IPS-18a (cell line): Measurements from ENCODE around the gene CYSLTR1.
"Not testable (repeated sequence)": the region's sequence is repeated elsewhere in the genome, so short reads cannot be mapped to it uniquely, and the experiment has no call there.

ENCODE experiments used
- H3K27ac ChIP-seq: one replicate; pipeline ENCODE4 v1.5.1; 2013; ENCODE audit warnings: low read length
- H3K27me3 ChIP-seq: one replicate; pipeline ENCODE4 v1.6.1; 2013; ENCODE audit warnings: mild to moderate bottlenecking, low read length; ENCODE audit not compliant: control insufficient read depth, insufficient read depth
- H3K36me3 ChIP-seq: one replicate; pipeline ENCODE4 v1.6.1; 2013; ENCODE audit warnings: low read depth, low read length; ENCODE audit not compliant: control insufficient read depth
- H3K4me1 ChIP-seq: one replicate; pipeline ENCODE4 v1.6.1; 2013; ENCODE audit warnings: low read depth, low read length; ENCODE audit not compliant: control insufficient read depth
- H3K4me3 ChIP-seq: one replicate; pipeline ENCODE4 v1.5.1; 2013; ENCODE audit warnings: low read length
- H3K9ac ChIP-seq: one replicate; pipeline ENCODE4 v1.6.1; 2013; ENCODE audit warnings: mild to moderate bottlenecking, low read length, moderate library complexity
- H3K9me3 ChIP-seq: one replicate; pipeline ENCODE4 v1.6.1; 2013; ENCODE audit warnings: low read depth, low read length; ENCODE audit not compliant: control insufficient read depth

Gene CYSLTR1

DNA sequence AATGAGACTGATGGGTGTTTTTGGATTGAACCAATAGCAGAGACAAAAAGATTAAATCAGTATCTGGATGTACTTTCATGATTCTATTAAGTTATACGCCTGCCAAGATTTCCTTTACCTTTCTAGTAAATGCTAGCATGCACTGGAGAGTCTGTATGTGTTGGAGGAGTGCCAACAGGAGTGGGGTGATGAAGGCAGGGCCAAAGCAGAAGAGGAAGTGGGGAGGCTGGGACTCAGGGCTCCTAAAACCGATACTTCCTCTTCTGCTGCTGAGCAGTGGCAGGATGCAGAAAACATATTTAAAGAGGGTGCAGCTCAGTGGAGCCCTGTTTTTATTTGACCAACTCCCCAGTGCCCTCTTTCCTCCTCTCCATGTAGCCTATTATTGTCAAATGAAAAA is 5.6 kb downstream of the CYSLTR1 start:
- H3K27ac ChIP-seq = no peak overlapping the region
- H3K4me1 ChIP-seq = peaks cover under 1% of the 10 kb centered on the region
- no peak overlapping the region for H3K4me3 ChIP-seq
- H3K36me3 ChIP-seq = no peaks in the 10 kb centered on the region
- no peak overlapping the region for H3K9ac ChIP-seq
- peaks cover 4% of the 10 kb centered on the region for H3K9me3 ChIP-seq
- H3K27me3 ChIP-seq = no peaks in the 10 kb centered on the region

DNA sequence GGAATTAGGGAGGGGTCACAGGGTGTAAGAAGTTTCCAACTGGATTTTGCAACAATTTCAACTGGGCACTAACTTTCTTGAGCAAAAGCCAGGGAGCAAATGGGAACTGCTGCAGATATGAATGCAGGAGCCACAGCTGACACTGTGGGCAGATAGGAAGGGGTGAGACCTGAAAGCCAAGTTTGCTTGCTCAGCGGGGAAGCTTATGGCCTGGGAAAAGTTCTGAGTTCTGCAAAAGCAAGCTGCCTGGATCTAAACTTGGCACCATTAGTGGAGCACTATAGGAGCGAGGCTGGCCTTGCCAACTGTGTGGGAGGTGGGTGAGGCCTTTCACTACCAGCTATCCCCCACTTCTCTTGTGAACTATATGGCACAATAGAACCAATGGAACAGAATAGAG is 11.1 kb downstream of the CYSLTR1 start:
- Histone ChIP-seq H3K9ac (no peak overlapping the region), H3K36me3 (no peaks in the 10 kb centered on the region), H3K27me3 (no peaks in the 10 kb centered on the region), H3K27ac (no peak overlapping the region), H3K4me1 (no peaks in the 10 kb centered on the region), H3K9me3 (peaks cover 4% of the 10 kb centered on the region), H3K4me3 (no peak overlapping the region)

DNA sequence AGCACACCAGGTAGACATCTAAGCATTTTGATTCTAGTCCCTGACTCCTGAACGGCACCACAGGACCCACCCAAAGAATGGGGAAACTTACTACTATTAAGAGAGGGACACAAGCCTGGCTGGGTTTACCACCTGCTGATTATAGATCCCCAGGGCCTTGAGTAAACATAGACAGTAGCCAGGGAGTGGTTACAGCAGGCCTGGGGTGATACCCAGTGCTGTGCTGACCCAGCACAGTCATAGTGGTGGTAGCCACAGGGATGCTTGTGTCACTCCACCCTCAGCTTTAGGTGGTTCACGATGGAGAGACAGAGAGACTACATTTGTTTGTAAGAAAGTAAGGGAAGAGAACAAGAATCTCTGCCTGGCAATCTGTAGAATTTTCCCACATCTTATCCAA is 11.7 kb downstream of the CYSLTR1 start:
- Histone ChIP-seq H3K4me3 (no peak overlapping the region), H3K27ac (no peak overlapping the region), H3K27me3 (no peaks in the 10 kb centered on the region), H3K9me3 (peaks cover 4% of the 10 kb centered on the region), H3K4me1 (no peaks in the 10 kb centered on the region), H3K9ac (no peak overlapping the region), H3K36me3 (no peaks in the 10 kb centered on the region)

DNA sequence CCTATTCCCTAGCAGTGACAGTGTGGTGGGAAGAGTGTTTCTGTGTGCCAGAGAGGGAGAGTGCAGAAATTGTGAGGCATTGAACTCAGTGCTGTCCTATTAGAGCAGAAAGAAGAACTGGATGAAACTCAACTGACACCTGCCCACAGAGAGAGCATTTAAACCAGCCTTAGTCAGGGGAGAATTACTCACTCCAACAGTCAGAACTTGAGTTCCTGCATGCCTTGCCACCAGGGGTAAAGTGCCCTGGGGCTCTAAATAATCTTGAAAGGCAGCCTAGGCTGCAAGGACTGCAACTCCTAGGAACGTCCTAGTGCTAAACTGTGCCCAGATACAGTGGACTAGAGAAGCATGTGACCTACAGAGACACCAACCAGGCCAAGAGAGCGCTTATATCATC is 12.8 kb downstream of the CYSLTR1 start:
- Histone ChIP-seq H3K4me3 (no peak overlapping the region), H3K27me3 (no peaks in the 10 kb centered on the region), H3K9me3 (peaks cover 4% of the 10 kb centered on the region), H3K4me1 (no peaks in the 10 kb centered on the region), H3K36me3 (no peaks in the 10 kb centered on the region), H3K9ac (no peak overlapping the region), H3K27ac (no peak overlapping the region)

DNA sequence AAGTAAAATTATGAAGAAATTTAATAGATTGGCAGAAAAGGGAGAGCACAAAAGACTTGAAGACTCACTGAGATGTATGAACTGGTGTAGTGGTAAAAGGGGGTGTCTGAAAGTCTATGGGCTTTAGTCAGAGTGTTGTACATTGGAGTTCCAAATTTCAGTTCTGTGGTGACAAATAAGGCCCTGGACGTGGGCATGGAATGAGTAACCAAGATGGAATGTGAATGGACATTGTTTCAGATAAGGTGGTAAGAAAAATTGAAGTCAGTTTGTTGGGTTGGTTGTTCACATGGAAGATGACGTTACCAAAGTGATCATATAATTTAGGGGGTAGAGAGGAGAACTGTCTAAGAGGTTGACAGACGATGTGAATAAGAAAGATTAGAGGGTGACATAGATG is 13.9 kb downstream of the CYSLTR1 start:
- H3K27ac ChIP-seq = no peak overlapping the region
- H3K9me3 ChIP-seq = peaks cover 4% of the 10 kb centered on the region
- no peaks in the 10 kb centered on the region for H3K4me1 ChIP-seq
- no peaks in the 10 kb centered on the region for H3K27me3 ChIP-seq
- H3K4me3 ChIP-seq = no peak overlapping the region
- H3K9ac ChIP-seq = no peak overlapping the region
- H3K36me3 ChIP-seq = no peaks in the 10 kb centered on the region

DNA sequence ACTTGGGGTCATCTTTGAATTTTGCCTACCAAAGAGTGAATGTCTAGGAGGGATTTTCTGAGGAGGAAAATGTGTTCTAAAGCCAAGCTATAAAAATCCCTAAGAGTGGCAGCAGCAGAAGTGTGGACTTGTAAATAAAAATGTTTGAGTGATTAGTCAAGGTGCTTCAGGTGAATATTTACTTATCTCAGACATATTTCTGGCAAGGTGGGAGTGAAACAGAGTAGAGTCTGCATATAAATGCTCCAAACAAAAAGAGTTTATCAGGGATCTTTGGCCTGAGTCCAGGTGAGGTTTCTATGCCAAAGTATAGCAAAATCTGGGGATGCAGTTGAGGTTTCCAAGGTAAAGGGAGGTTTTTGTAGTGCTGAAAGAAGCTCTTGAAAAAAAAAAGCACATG is 19.7 kb downstream of the CYSLTR1 start:
- H3K9me3 ChIP-seq = peaks cover 4% of the 10 kb centered on the region
- no peak overlapping the region for H3K27ac ChIP-seq
- H3K9ac ChIP-seq = no peak overlapping the region
- no peaks in the 10 kb centered on the region for H3K4me1 ChIP-seq
- H3K27me3 ChIP-seq = no peaks in the 10 kb centered on the region
- H3K4me3 ChIP-seq = no peak overlapping the region
- no peaks in the 10 kb centered on the region for H3K36me3 ChIP-seq

DNA sequence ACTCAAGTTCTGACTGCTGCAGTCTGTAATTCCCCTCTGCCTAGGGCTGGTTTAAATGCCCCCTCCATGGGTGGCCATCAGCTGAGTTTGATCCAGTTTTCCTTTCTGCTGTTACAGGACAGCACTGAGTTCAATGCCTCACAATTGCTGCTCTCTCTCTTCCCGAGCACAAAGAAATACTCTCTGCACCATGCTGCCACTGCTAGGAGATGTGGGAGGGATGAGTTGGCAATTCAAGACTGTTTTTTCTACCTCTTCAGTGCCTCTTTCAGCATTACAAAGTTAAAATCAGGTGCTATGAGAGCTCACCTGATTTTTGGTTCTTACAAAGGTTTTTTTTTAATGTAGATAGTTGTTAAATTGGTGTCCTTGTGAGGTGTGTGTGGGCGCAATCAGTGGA is 24.3 kb downstream of the CYSLTR1 start:
- Histone ChIP-seq H3K4me3 (no peak overlapping the region), H3K36me3 (no peaks in the 10 kb centered on the region), H3K9ac (no peak overlapping the region), H3K9me3 (peaks cover 27% of the 10 kb centered on the region), H3K4me1 (no peaks in the 10 kb centered on the region), H3K27me3 (no peaks in the 10 kb centered on the region), H3K27ac (no peak overlapping the region)

DNA sequence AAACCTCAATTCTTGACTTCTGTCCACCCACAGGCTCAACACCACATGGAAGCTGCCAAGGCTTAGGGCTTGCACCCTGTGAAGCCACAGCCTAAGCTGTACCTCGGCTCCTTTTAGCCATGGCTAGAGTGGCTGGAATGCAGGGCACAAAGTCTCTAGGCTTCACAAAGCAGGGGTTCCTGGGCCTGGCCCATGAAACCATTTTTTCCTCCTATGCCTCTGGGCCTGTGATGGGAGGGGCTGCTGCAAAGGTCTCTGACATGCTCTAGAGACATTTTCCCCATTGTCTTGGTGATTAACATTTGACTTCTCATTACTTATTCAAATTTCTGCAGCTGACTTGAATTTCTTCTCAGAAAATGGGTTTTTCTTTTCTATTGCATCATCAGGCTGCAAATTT is 26.5 kb downstream of the CYSLTR1 start:
- H3K27ac ChIP-seq, H3K4me3 ChIP-seq, H3K36me3 ChIP-seq, H3K4me1 ChIP-seq, H3K9ac ChIP-seq, H3K27me3 ChIP-seq: not testable (repeated sequence)
- H3K9me3 ChIP-seq = peaks cover 36% of the 10 kb centered on the region

DNA sequence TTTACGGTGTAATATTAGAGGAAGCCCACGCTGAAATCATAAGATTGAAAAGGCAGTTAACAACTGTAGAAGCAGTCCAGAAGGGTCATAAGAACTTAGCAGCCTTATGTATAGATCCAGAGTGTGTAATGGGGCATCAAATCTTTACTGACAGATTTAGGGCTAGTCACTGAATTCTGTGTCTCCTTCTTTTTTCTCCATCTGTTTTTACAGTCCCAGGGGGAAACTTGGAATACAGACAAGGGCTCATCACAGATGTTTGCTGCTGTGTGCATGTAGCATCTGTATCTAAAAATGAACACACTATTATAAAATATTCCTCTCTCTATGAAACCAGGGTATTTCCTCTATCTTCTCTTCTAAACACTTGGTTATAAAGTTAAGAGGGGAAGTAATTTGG is 43.9 kb downstream of the CYSLTR1 start:
- Histone ChIP-seq H3K9ac (no peak overlapping the region), H3K4me1 (no peaks in the 10 kb centered on the region), H3K9me3 (peaks cover 11% of the 10 kb centered on the region), H3K27me3 (no peaks in the 10 kb centered on the region), H3K36me3 (no peaks in the 10 kb centered on the region), H3K4me3 (no peak overlapping the region), H3K27ac (no peak overlapping the region)

DNA sequence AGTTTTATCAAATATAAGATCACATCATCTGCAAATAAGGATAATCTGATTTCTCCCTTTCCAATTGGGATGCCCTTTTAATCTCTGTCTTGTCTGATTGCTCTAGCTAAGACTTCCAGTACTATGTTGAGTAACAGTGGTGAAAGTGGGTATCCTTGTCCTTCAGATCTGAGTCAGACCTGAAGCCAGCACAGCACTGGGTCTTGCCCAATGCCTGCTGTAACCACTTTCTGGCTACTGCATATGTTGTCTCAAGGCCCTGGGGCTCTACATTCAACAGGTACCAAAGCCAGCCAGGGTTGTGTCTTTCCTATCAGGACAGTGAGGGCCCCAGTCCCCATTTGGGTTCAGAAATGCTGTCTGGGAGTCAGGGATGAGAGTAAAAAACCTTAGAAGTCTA is 90.3 kb downstream of the CYSLTR1 start:
- peaks cover 7% of the 10 kb centered on the region for H3K9me3 ChIP-seq
- no peak overlapping the region for H3K9ac ChIP-seq
- H3K27ac ChIP-seq = no peak overlapping the region
- H3K4me3 ChIP-seq = no peak overlapping the region
- H3K36me3 ChIP-seq = no peaks in the 10 kb centered on the region
- H3K4me1 ChIP-seq = no peaks in the 10 kb centered on the region
- H3K27me3 ChIP-seq = no peaks in the 10 kb centered on the region

DNA sequence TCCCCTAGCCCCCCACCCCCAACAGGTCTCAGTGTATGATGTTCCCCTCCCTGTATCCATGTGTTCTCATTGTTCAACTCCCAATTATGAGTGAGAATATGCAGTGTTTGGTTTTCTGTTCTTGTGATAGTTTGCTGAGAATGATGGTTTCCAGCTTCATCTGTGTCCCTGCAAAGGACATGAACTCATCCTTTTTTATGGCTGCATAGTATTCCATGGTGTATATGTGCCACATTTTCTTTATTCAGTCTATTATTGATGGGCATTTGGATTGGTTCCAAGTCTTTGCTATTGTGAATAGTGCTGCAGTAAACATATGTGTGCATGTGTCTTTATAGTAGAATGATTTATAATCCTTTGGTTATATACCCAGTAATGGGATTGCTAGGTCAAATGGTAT is 101.4 kb downstream of the CYSLTR1 start:
- not testable (repeated sequence) for H3K4me3 ChIP-seq, H3K27ac ChIP-seq, H3K4me1 ChIP-seq, H3K36me3 ChIP-seq, H3K27me3 ChIP-seq, H3K9me3 ChIP-seq, H3K9ac ChIP-seq
